H1 (cell line): Measurements from ENCODE around the gene MBNL3. TPM values are rescaled to one million over a fixed set of nuclear protein-coding genes. Genes with fewer than 3 reads are reported as not detected.

Source experiments
- CTCF ChIA-PET: fragments of 300-600 bp; sonication (Branson Sonifier 250); formaldehyde crosslinking; loops from one replicate; lab custom pipeline; 2021; ENCODE audit not compliant: partially characterized antibody; lab: Charles Lee
- POLR2A ChIA-PET: fragments of 300-600 bp; sonication (Branson Sonifier 250); formaldehyde crosslinking; loops from one replicate; lab custom pipeline; 2021; ENCODE audit warnings: inconsistent platforms; ENCODE audit not compliant: partially characterized antibody; lab: Charles Lee
- DNase-seq, 2 experiments: peaks; one replicate each; pipeline versions ENCODE4 v3.0.0 to v3.0.0-alpha.2; 2010 to 2022; ENCODE audit warnings: low spot score in 2 of 2, low read depth in 1 of 2, mixed read lengths in 1 of 2
- FAIRE-seq: peaks from 2 replicates; lab custom pipeline; 2011; peaks lifted over from hg19 to GRCh38; lab: Jason Lieb, UNC
- H2AFZ ChIP-seq: 2 replicates; pipeline ENCODE4 v1.8.1; 2012; ENCODE audit warnings: low read length, inconsistent platforms
- H2AK5ac ChIP-seq: 2 replicates; pipeline ENCODE4 v1.6.1; 2013; ENCODE audit warnings: low read depth, low read length
- H2BK120ac ChIP-seq: replicated peaks from 2 replicates; pipeline ENCODE3; 2013; ENCODE audit warnings: low read depth, low read length, inconsistent platforms
- H2BK12ac ChIP-seq: 2 replicates; pipeline ENCODE4 v1.6.1; 2013; ENCODE audit warnings: low read depth, low read length
- H2BK15ac ChIP-seq: 2 replicates; pipeline ENCODE4 v1.6.1; 2013; ENCODE audit warnings: low read length
- H2BK20ac ChIP-seq: 2 replicates; pipeline ENCODE4 v1.6.1; 2013; ENCODE audit warnings: low read length
- H2BK5ac ChIP-seq: 2 replicates; pipeline ENCODE4 v1.6.1; 2013; ENCODE audit warnings: low read depth, low read length
- H3K14ac ChIP-seq: 2 replicates; pipeline ENCODE4 v1.6.1; 2013; ENCODE audit warnings: inconsistent platforms; ENCODE audit not compliant: insufficient read length
- H3K18ac ChIP-seq: 2 replicates; pipeline ENCODE4 v1.6.1; 2013; ENCODE audit warnings: low read length; ENCODE audit errors: extremely low read depth
- H3K23ac ChIP-seq: 2 replicates; pipeline ENCODE4 v1.6.1; 2013; ENCODE audit warnings: inconsistent platforms; ENCODE audit not compliant: insufficient read length
- H3K23me2 ChIP-seq: 2 replicates; pipeline ENCODE4 v1.6.1; 2013; ENCODE audit warnings: low read depth, low read length
- H3K27ac ChIP-seq: 2 replicates; pipeline ENCODE4 v1.6.1; 2011; ENCODE audit warnings: low read depth, low read length, inconsistent platforms
- H3K27me3 ChIP-seq, 4 experiments: replicated peaks in 1 of 4; 1 replicate in 1 of 4; 2 replicates in 3 of 4; pipeline versions ENCODE4 v1.6.1 to v1.8.1; 2011 to 2013; ENCODE audit warnings: low read length in 3 of 4, mild to moderate bottlenecking in 3 of 4, inconsistent platforms in 2 of 4, mixed read lengths in 2 of 4, moderate library complexity in 1 of 4; ENCODE audit not compliant: control insufficient read depth in 3 of 4, insufficient read depth in 3 of 4; ENCODE audit errors: extremely low read depth in 1 of 4
- H3K36me3 ChIP-seq, 4 experiments: 2 replicates each; pipeline versions ENCODE4 v1.6.1 to v1.8.1; 2011 to 2013; ENCODE audit warnings: mild to moderate bottlenecking in 4 of 4, low read length in 3 of 4, moderate library complexity in 2 of 4, control low read depth in 1 of 4, inconsistent platforms in 1 of 4; ENCODE audit not compliant: insufficient read depth in 4 of 4, control insufficient read depth in 2 of 4
- H3K4ac ChIP-seq: replicated peaks from 2 replicates; pipeline ENCODE3; 2013; ENCODE audit warnings: low read length, low read depth, mixed read lengths, inconsistent platforms; ENCODE audit not compliant: insufficient read length
- H3K4me1 ChIP-seq, 4 experiments: replicated peaks in 1 of 4; 1 replicate in 1 of 4; 2 replicates in 3 of 4; pipeline versions ENCODE4 v1.6.1 to v1.8.1; 2011 to 2013; ENCODE audit warnings: low read length in 3 of 4, inconsistent platforms in 2 of 4, mixed read lengths in 1 of 4; ENCODE audit not compliant: insufficient read depth in 4 of 4, control insufficient read depth in 3 of 4
- H3K4me2 ChIP-seq, 2 experiments: 2 replicates each; pipeline versions ENCODE4 v1.6.1 to v1.8.1; 2011 to 2013; ENCODE audit warnings: low read depth in 2 of 2, low read length in 2 of 2, control low read depth in 1 of 2, inconsistent platforms in 1 of 2, mild to moderate bottlenecking in 1 of 2; ENCODE audit not compliant: insufficient read depth in 1 of 2
- H3K4me3 ChIP-seq, 4 experiments: fragments of 200-600, 300-600 bp in 1 of 4; sonication (generic), shearing (Covaris generic), sonication (Bioruptor Twin) in 1 of 4; 2 replicates each; pipeline versions ENCODE4 v1.5.1 to v1.8.1; 2011 to 2016; ENCODE audit warnings: low read length in 4 of 4, low read depth in 3 of 4, control low read depth in 2 of 4, inconsistent platforms in 2 of 4, mild to moderate bottlenecking in 2 of 4, mixed read lengths in 1 of 4, moderate library complexity in 1 of 4; ENCODE audit not compliant: insufficient read depth in 2 of 4; ENCODE audit errors: extremely low read depth in 1 of 4
- H3K56ac ChIP-seq: replicated peaks from 2 replicates; pipeline ENCODE3; 2013; ENCODE audit warnings: low read depth, mild to moderate bottlenecking, mixed read lengths, low read length, inconsistent platforms; ENCODE audit not compliant: insufficient read length
- H3K79me1 ChIP-seq: 2 replicates; pipeline ENCODE4 v1.6.1; 2013; ENCODE audit warnings: low read depth, low read length, control low read depth
- H3K79me2 ChIP-seq, 2 experiments: 2 replicates each; pipeline versions ENCODE4 v1.6.1 to v1.8.1; 2012 to 2013; ENCODE audit warnings: low read length in 2 of 2, mild to moderate bottlenecking in 2 of 2, inconsistent platforms in 1 of 2; ENCODE audit not compliant: insufficient read depth in 2 of 2, control insufficient read depth in 1 of 2
- H3K9ac ChIP-seq, 4 experiments: replicated peaks in 1 of 4; 1 replicate in 1 of 4; 2 replicates in 3 of 4; pipeline versions ENCODE4 v1.6.1 to v1.8.1; 2011 to 2013; ENCODE audit warnings: low read depth in 3 of 4, low read length in 3 of 4, control low read depth in 2 of 4, mild to moderate bottlenecking in 2 of 4, moderate library complexity in 2 of 4, inconsistent platforms in 1 of 4; ENCODE audit errors: extremely low read depth in 1 of 4
- H3K9me3 ChIP-seq, 2 experiments: 2 replicates each; pipeline versions ENCODE4 v1.6.1 to v1.8.1; 2012 to 2013; ENCODE audit warnings: mild to moderate bottlenecking in 2 of 2, moderate library complexity in 2 of 2, control low read depth in 1 of 2, inconsistent platforms in 1 of 2, low read depth in 1 of 2, low read length in 1 of 2, mixed read lengths in 1 of 2; ENCODE audit not compliant: insufficient read depth in 2 of 2
- H4K20me1 ChIP-seq, 2 experiments: replicated peaks in 1 of 2; 2 replicates each; pipeline versions ENCODE3 to v1.8.1; 2011 to 2013; ENCODE audit warnings: inconsistent platforms in 2 of 2, low read length in 2 of 2, mild to moderate bottlenecking in 1 of 2; ENCODE audit not compliant: insufficient read depth in 2 of 2, control insufficient read depth in 1 of 2
- H4K5ac ChIP-seq: 2 replicates; pipeline ENCODE4 v1.6.1; 2013; ENCODE audit warnings: low read length, low read depth, mixed read lengths, inconsistent platforms; ENCODE audit not compliant: insufficient read length
- H4K8ac ChIP-seq: 2 replicates; pipeline ENCODE4 v1.8.0; 2013; ENCODE audit warnings: mild to moderate bottlenecking, moderate library complexity, low read length, inconsistent platforms; ENCODE audit not compliant: insufficient read depth; ENCODE audit errors: extremely low read depth
- H4K91ac ChIP-seq: replicated peaks from 2 replicates; pipeline ENCODE3; 2013; ENCODE audit warnings: low read length, mixed read lengths, inconsistent platforms; ENCODE audit not compliant: insufficient read length
- BRCA1 ChIP-seq: IDR thresholded peaks from 2 replicates; pipeline ENCODE4 v1.6.1; 2012; ENCODE audit warnings: low read depth, low read length, improper control_type of control experiment
- CBX8 ChIP-seq: fragments of 300-800, 300-1000 bp; sonication (generic); IDR thresholded peaks from 2 replicates; pipeline ENCODE4 v1.7.1; 2016; ENCODE audit warnings: low read depth, low read length, borderline replicate concordance
- CHD2 ChIP-seq: IDR thresholded peaks from 2 replicates; pipeline ENCODE4 v1.6.1; 2012; ENCODE audit warnings: low read length, improper control_type of control experiment
- KDM4A ChIP-seq: IDR thresholded peaks from one replicate; pipeline ENCODE4 v1.7.1; 2012; ENCODE audit warnings: low read depth, mild to moderate bottlenecking, moderate library complexity, low read length, inconsistent platforms; ENCODE audit not compliant: severe bottlenecking
- PHF8 ChIP-seq: fragments of 200-600 bp; sonication (generic); conservative IDR thresholded peaks from 2 replicates; pipeline ENCODE4 v1.7.1; 2012; ENCODE audit warnings: low read depth, mild to moderate bottlenecking, inconsistent platforms, low read length, moderate library complexity
- RAD21 ChIP-seq, 2 experiments: IDR thresholded peaks in 1 of 2; conservative IDR thresholded peaks in 1 of 2; 2 replicates each; pipeline ENCODE4 v1.6.1; 2011; ENCODE audit warnings: low read depth in 2 of 2, low read length in 2 of 2, improper control_type of control experiment in 1 of 2, inconsistent platforms in 1 of 2, mild to moderate bottlenecking in 1 of 2, moderate library complexity in 1 of 2
- SIN3A ChIP-seq, 2 experiments: IDR thresholded peaks in 1 of 2; conservative IDR thresholded peaks in 1 of 2; 2 replicates each; pipeline ENCODE4 v1.6.1; 2011 to 2012; ENCODE audit warnings: low read length in 2 of 2, improper control_type of control experiment in 1 of 2, low read depth in 1 of 2, mild to moderate bottlenecking in 1 of 2
- TBP ChIP-seq: IDR thresholded peaks from 2 replicates; pipeline ENCODE4 v1.6.1; 2011; ENCODE audit warnings: low read depth, low read length, improper control_type of control experiment
- TEAD4 ChIP-seq: IDR thresholded peaks from 2 replicates; pipeline ENCODE4 v1.6.1; 2012; ENCODE audit warnings: low read depth, low read length, inconsistent platforms, mixed read lengths
- YY1 ChIP-seq: IDR thresholded peaks from 2 replicates; pipeline ENCODE4 v1.6.1; 2011; ENCODE audit warnings: low read depth, mild to moderate bottlenecking, low read length
- WGBS, 2 experiments: shearing (Covaris generic) in 1 of 2; methylation state at CpG; one replicate each; pipeline versions ENCODE4 v1.1.6 to v1.1.7; 2013 to 2015; ENCODE audit warnings: low lambda C conversion rate in 2 of 2, mixed read lengths in 2 of 2, inconsistent platforms in 1 of 2, low coverage in 1 of 2, missing lambda C conversion rate in 1 of 2; ENCODE audit not compliant: insufficient replicate concordance in 2 of 2, insufficient coverage in 1 of 2, insufficient read length in 1 of 2; ENCODE audit errors: extremely low coverage in 1 of 2, missing lambda C conversion rate in 1 of 2; 5-methylcytosine and 5-hydroxymethylcytosine counted together
- polyA plus RNA-seq, 7 experiments: library from polyadenylated mRNA; depleted of rRNA in 3 of 7; stranded (reverse) in 5 of 7; unstranded in 2 of 7; fragments of >200 nt in 5 of 7; fragments of 200-250 nt in 2 of 7; gene quantifications; 1 replicate in 5 of 7; 2 replicates in 1 of 7; 4 replicates in 1 of 7; pipeline versions ENCODE4 v1.2.1 to v1.2.3, GENCODE V29; 2011 to 2013; ENCODE audit warnings: missing spikeins in 2 of 7, mixed read lengths in 2 of 7
- total RNA-seq: library from RNA; stranded (reverse); fragmentation: NEBNext Ultra II Directional; extraction: Animal tissue kit (Norgen Biotek cat#: 25700); gene quantifications from 2 replicates; pipeline ENCODE4 v1.2.1, GENCODE V29; 2021

Gene MBNL3
- total and polyA plus RNA-seq, 2 of the 8 experiments (the other 6 are each of a cell fraction or from before 2014, with no cell fraction given), result 3.5 to 4.3 TPM

GRCh38 chrX:132389480-132389879 is 99.4 kb downstream of the MBNL3 start:
- no peak overlapping the region for H3K4ac ChIP-seq
- H2BK120ac ChIP-seq, result no peak overlapping the region
- TF ChIP-seq SIN3A (conservative IDR thresholded peaks at IDR 0.05 in 1 of 2, IDR thresholded peaks at IDR 0.05 in 1 of 2; ENCODE audit: low read depth in 1 of 2, low read length in 2 of 2), result no peak
- TF ChIP-seq RAD21 (IDR thresholded peaks at IDR 0.05 in 1 of 2, conservative IDR thresholded peaks at IDR 0.05 in 1 of 2; ENCODE audit: low read depth in 2 of 2, low read length in 2 of 2), result no peak
- no peak for TF ChIP-seq KDM4A
- TF ChIP-seq YY1, result no peak
- TF ChIP-seq BRCA1, result no peak
- no peak for TF ChIP-seq CBX8
- TF ChIP-seq TBP, result no peak
- TF ChIP-seq CHD2, result no peak
- no peak for TF ChIP-seq TEAD4
- no peak for TF ChIP-seq PHF8
- H3K4me2 ChIP-seq, result no peak overlapping the region
- H3K56ac ChIP-seq, result no peak overlapping the region
- H3K9me3 ChIP-seq, result no peaks in the 10 kb centered on the region
- H4K5ac ChIP-seq, result no peak overlapping the region
- H2BK5ac ChIP-seq, result no peak overlapping the region
- CTCF ChIA-PET, result no interaction called here
- H3K79me2 ChIP-seq, result no peaks in the 10 kb centered on the region
- no peak for DNase-seq
- H3K36me3 ChIP-seq, result no peaks in the 10 kb centered on the region
- no peak overlapping the region for H3K27ac ChIP-seq
- H3K18ac ChIP-seq, result no peak overlapping the region
- H2BK15ac ChIP-seq, result no peak overlapping the region
- H2BK20ac ChIP-seq, result no peak overlapping the region
- H4K8ac ChIP-seq, result no peak overlapping the region
- no peak overlapping the region for H2BK12ac ChIP-seq
- 85% methylated on average over 2 of the region's 2 CpGs; no CpG with 5 or more reads in 1 of the 2 experiments for WGBS, 2 experiments
- H3K4me3 ChIP-seq, result no peak overlapping the region
- POLR2A ChIA-PET, result no interaction called here
- no peaks in the 10 kb centered on the region for H3K4me1 ChIP-seq
- H3K23me2 ChIP-seq, result no peaks in the 10 kb centered on the region
- no peak overlapping the region for H2AFZ ChIP-seq
- H3K27me3 ChIP-seq, result no peaks in the 10 kb centered on the region
- H4K20me1 ChIP-seq, result no peaks in the 10 kb centered on the region
- H3K23ac ChIP-seq, result no peak overlapping the region
- H3K9ac ChIP-seq, result no peak overlapping the region
- H3K14ac ChIP-seq, result no peak overlapping the region
- FAIRE-seq, result no peak
- H4K91ac ChIP-seq, result no peak overlapping the region
- no peak overlapping the region for H2AK5ac ChIP-seq
- no peaks in the 10 kb centered on the region for H3K79me1 ChIP-seq
